Activated CD8-positive, alpha-beta T cell treated with anti-CD3 and anti-CD28 coated beads, Interleukin-2, amount 10 ng/mL, durations not matched to agents 7 days and 5 days (primary cell): ENCODE results near the gene PYGM. TPM values are rescaled to one million over a fixed set of nuclear protein-coding genes. Genes with fewer than 3 reads are reported as not detected.
A peak's percentile ranks its signal among the peaks of the same experiment; 100 is the strongest.

Source experiments
- ATAC-seq: fragments of 150-1000 bp; cut with Tn5 transposase; one replicate; pipeline ENCODE4 v1.10.0; 2021; ENCODE audit warnings: moderate library complexity
- CTCF ChIA-PET: fragments of 350-600 bp; sonication (Branson Sonifier 250); formaldehyde crosslinking; loops from one replicate; lab custom pipeline; 2021; ENCODE audit warnings: antibody characterized with exemption; lab: Charles Lee
- POLR2A ChIA-PET: fragments of 350-600 bp; sonication (Branson Sonifier 250); formaldehyde crosslinking; loops from one replicate; lab custom pipeline; 2021; ENCODE audit warnings: antibody characterized with exemption; lab: Charles Lee
- DNase-seq: peaks from one replicate; pipeline ENCODE4 v3.0.0-alpha.2; 2020
- H3K27ac Mint-ChIP-seq: one replicate; pipeline ENCODE4 v1.8.0; 2021; ENCODE audit warnings: mild to moderate bottlenecking, mixed read lengths
- H3K27me3 Mint-ChIP-seq: one replicate; pipeline ENCODE4 v1.8.0; 2021; ENCODE audit warnings: low read depth, mixed read lengths
- H3K36me3 Mint-ChIP-seq: one replicate; pipeline ENCODE4 v1.8.0; 2021; ENCODE audit warnings: low read depth, mixed read lengths
- H3K4me1 Mint-ChIP-seq: one replicate; pipeline ENCODE4 v1.8.0; 2021; ENCODE audit warnings: low read depth, mixed read lengths
- H3K4me3 Mint-ChIP-seq: one replicate; pipeline ENCODE4 v1.8.0; 2021; ENCODE audit warnings: mild to moderate bottlenecking, mixed read lengths
- H3K9me3 Mint-ChIP-seq: one replicate; pipeline ENCODE4 v1.8.0; 2022; ENCODE audit warnings: mixed read lengths; ENCODE audit not compliant: insufficient read depth
- total RNA-seq, 2 experiments: library from RNA; stranded (reverse); gene quantifications; one replicate each; pipeline ENCODE4 v1.2.3, GENCODE V29; 2021

Gene PYGM
- total RNA-seq, 2 experiments from 2014 or later, result 2.9 to 4.7 TPM

DNA sequence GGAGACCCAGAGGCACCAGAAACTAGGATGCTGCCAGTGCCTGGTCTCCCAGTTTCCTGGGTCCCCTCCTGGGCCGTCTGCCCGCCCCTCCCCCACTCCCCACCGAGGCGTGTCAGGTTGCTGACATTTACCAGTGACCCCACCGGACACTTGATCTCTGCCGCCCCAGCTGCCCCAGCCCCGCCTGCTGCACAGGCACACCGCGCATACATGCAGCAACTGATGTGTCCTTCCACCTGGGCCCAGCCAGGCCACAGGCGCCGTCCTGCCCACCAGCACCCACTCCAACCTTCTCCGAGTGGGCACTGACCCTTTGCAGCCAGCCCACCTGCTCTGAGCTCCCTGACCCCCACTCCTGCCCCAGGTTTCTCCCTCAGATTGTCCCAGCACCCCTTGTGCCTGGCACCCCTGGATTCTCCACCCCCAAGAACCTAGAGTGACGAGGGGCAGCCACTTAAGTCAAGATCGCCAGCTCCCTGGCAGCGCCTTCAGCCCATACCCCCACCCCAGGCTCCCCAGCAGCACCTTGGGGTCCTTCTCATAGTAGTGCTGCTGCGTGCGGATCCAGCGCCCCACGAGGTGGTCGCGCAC lies 548 bp downstream of the PYGM start:
- peaks cover 50% of the 10 kb centered on the region for H3K4me1 Mint-ChIP-seq
- H3K4me3 Mint-ChIP-seq, result no peak overlapping the region
- ChIA-PET POLR2A (interaction anchor here (2.1 to 2.2 kb wide), 2 partner anchors 15 to 19 kb away, joined by 14 to 23 read pairs; partner anchors contain the start of genes RASGRP2 and SF1), CTCF (interaction anchor here (2.3 to 7.4 kb wide), 2 partner anchors 9 to 12 kb away, joined by 6 to 149 read pairs; partner anchors contain the start of gene RASGRP2)
- H3K9me3 Mint-ChIP-seq, result no peaks in the 10 kb centered on the region
- H3K27me3 Mint-ChIP-seq, result no peaks in the 10 kb centered on the region
- no peak for DNase-seq
- H3K36me3 Mint-ChIP-seq, result peaks cover 30% of the 10 kb centered on the region
- ATAC-seq, result no peak
- peak overlapping the region; percentile 64 for H3K27ac Mint-ChIP-seq

GRCh38 chr11:64758330-64759079 lies 1.3 kb downstream of the PYGM start:
- H3K9me3 Mint-ChIP-seq, result no peaks in the 10 kb centered on the region
- CTCF ChIA-PET, result interaction anchor here (2.3 to 7.4 kb wide), 2 partner anchors 9 to 12 kb away, joined by 6 to 149 read pairs; partner anchors contain the start of gene RASGRP2
- DNase-seq (no peak), ATAC-seq (no peak)
- H3K4me3 Mint-ChIP-seq, result no peak overlapping the region
- no peaks in the 10 kb centered on the region for H3K27me3 Mint-ChIP-seq
- peaks cover 42% of the 10 kb centered on the region for H3K4me1 Mint-ChIP-seq
- POLR2A ChIA-PET, result interaction anchor here (1.4 to 2.1 kb wide), 2 partner anchors 11 to 20 kb away, joined by 4 to 14 read pairs; partner anchors contain the start of gene SF1
- no peak overlapping the region for H3K27ac Mint-ChIP-seq
- peaks cover 24% of the 10 kb centered on the region for H3K36me3 Mint-ChIP-seq

DNA sequence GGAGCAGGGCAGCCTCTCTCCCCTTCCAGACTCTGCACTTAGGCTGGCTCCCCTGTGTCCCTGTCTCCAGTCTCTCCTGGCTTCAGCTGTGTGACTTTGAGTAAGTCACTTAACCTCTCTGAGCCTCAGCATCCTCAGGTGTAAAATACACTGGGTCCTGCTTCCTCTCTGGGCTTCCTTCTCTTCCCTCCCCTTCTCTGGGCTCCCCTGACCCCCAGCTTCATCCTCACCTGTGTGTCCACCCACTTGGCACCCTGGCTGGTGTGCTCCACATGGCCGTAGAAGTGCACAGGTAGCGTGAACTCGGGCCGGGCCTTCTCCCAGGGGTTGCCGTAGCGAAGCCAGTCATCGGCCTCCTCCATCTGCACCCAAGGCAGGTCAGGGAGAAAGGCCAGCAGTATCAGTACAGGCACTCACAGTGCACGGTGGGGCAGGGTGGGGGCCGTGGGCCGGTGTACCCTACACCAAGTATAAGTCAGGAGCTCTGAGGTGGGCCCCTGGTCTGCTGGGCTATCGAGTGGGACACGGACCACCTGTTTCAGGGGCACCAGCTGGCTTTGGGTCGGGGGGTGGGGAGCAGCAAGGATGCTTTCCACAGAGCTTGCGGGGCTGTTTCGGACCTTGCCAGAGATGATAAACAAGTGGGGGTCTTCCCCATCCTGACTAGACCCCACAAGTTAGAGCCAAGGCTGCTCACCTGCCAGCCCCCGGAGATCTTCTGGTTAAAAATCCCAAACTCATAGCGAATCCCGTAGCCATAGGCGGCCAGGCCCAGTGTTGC lies 2.0 kb downstream of the PYGM start:
- H3K9me3 Mint-ChIP-seq, result no peaks in the 10 kb centered on the region
- ChIA-PET CTCF (interaction anchor here (1.3 to 2.3 kb wide), 2 partner anchors 10 kb away, joined by 6 read pairs; no protein-coding TSS in a partner anchor), POLR2A (interaction anchor here (0.7 to 1.6 kb wide), 3 partner anchors 10 to 13 kb away, joined by 3 to 4 read pairs (median 4); no protein-coding TSS in a partner anchor)
- ATAC-seq (no peak), DNase-seq (no peak)
- no peaks in the 10 kb centered on the region for H3K27me3 Mint-ChIP-seq
- peaks cover 35% of the 10 kb centered on the region for H3K4me1 Mint-ChIP-seq
- H3K4me3 Mint-ChIP-seq, result no peak overlapping the region
- peak overlapping the region; percentile 26 for H3K27ac Mint-ChIP-seq
- peaks cover 18% of the 10 kb centered on the region for H3K36me3 Mint-ChIP-seq

GRCh38 chr11:64755681-64756361 lies 4.0 kb downstream of the PYGM start:
- no peak for ATAC-seq
- peaks cover 4% of the 10 kb centered on the region for H3K36me3 Mint-ChIP-seq
- H3K9me3 Mint-ChIP-seq, result no peaks in the 10 kb centered on the region
- DNase-seq, result no peak
- no peak overlapping the region for H3K27ac Mint-ChIP-seq
- peaks cover 23% of the 10 kb centered on the region for H3K4me1 Mint-ChIP-seq
- H3K4me3 Mint-ChIP-seq, result no peak overlapping the region
- POLR2A ChIA-PET, result interaction anchor here (0.9 to 1.3 kb wide), 2 partner anchors 11 to 17 kb away, joined by 3 to 5 read pairs; no protein-coding TSS in a partner anchor
- CTCF ChIA-PET, result no interaction called here
- no peaks in the 10 kb centered on the region for H3K27me3 Mint-ChIP-seq

DNA sequence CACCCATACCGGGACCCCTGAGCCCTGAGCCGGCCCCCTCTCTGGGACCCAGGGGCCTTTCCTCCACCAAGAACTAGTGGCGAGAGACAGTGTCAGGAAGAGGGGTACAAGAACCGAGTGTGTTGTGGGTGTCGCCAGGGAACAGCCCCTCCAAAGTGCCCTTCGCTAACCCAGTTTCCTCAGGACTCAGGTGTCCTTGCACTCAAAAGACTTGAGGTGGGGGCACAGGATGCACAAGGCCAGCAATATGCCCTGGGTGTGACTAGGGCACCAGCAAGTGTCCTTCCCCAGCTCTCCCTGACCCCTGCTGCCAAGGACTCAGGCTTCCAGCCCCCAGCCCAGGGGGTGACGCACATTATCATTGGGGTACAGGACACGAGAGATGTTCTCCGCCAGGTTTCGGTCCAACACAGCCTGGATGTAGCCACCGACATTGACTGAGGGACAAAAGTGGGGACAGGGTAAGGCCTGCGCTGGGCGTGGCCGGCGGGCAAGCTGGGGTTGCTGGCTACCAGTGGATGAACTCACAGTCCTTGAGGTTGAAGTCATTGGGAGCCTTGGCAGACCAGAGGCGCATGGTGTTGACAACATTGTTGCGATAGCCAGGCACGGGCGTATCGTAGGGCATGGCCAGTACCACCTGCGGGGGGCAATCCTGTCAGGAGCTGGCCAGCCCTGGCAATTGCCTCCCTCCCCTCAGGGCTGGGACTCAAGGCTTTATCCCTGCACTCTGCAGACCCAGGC lies 4.7 kb downstream of the PYGM start:
- no peaks in the 10 kb centered on the region for H3K9me3 Mint-ChIP-seq
- no peak for DNase-seq
- no peak for ATAC-seq
- H3K4me1 Mint-ChIP-seq, result peaks cover 22% of the 10 kb centered on the region
- ChIA-PET POLR2A (interaction anchor here (0.9 to 1.3 kb wide), 2 partner anchors 10 to 18 kb away, joined by 3 to 5 read pairs; no protein-coding TSS in a partner anchor), CTCF (interaction anchor here (1.1 kb wide), 1 partner anchor 9 kb away, joined by 4 read pairs; no protein-coding TSS in a partner anchor)
- H3K4me3 Mint-ChIP-seq, result no peak overlapping the region
- no peak overlapping the region for H3K27ac Mint-ChIP-seq
- H3K36me3 Mint-ChIP-seq, result peaks cover 6% of the 10 kb centered on the region
- no peaks in the 10 kb centered on the region for H3K27me3 Mint-ChIP-seq

GRCh38 chr11:64754124-64754918 lies 5.5 kb downstream of the PYGM start:
- Mint-ChIP-seq H3K27me3 (no peaks in the 10 kb centered on the region), H3K4me1 (peaks cover 15% of the 10 kb centered on the region), H3K4me3 (no peak overlapping the region), H3K36me3 (peaks cover 8% of the 10 kb centered on the region), H3K27ac (no peak overlapping the region), H3K9me3 (no peaks in the 10 kb centered on the region)
- ChIA-PET CTCF (interaction anchor here (1.1 kb wide), 1 partner anchor 9 kb away, joined by 4 read pairs; no protein-coding TSS in a partner anchor), POLR2A (interaction anchor here (0.5 to 1.3 kb wide), 2 partner anchors 9 to 18 kb away, joined by 3 read pairs; no protein-coding TSS in a partner anchor)
- ATAC-seq, result no peak
- DNase-seq, result no peak

DNA sequence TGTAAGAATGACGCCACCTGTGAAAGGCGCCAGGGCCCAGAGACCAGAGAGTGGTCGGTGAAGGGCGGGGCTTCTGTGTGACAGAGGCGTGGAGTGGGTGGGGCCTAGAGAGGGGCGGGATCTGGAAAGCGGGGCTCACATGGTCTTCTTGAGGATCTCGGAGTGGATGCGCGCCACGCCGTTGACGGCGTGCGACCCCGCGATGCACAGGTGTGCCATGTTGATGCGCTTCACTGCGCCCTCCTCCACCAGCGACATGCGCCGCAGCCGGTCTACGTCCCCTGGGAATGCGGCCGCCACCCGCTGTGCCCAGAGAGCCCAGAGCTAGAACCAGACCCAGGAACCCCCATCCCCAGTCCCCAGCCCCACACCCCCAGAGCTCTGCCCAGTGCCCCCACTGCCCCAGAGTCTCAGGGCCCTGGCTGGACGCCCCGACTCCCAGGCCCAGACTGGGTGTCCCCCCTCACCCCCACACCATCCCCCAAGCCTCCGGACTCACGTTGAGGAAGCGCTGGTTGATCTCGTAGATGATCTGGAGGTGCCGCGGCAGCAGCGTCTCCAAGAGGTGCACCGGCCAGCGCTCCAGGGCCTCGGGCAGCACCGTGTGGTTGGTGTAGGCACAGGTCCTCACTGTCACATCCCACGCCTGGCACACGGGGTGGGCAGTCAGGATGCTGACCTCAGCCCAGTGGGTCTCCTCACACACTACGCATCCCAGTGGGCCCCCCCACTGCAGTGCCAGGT lies 6.2 kb downstream of the PYGM start:
- peaks cover 8% of the 10 kb centered on the region for H3K36me3 Mint-ChIP-seq
- no peaks in the 10 kb centered on the region for H3K27me3 Mint-ChIP-seq
- ChIA-PET POLR2A (interaction anchor here (0.5 to 2.2 kb wide), 2 partner anchors 10 kb away, joined by 3 to 9 read pairs; no protein-coding TSS in a partner anchor), CTCF (interaction anchor here (1.6 kb wide), 1 partner anchor 15 kb away, joined by 3 read pairs; no protein-coding TSS in a partner anchor)
- no peak overlapping the region for H3K4me3 Mint-ChIP-seq
- H3K27ac Mint-ChIP-seq, result peak overlapping the region; percentile 34
- no peaks in the 10 kb centered on the region for H3K9me3 Mint-ChIP-seq
- DNase-seq (no peak), ATAC-seq (no peak)
- H3K4me1 Mint-ChIP-seq, result peaks cover 15% of the 10 kb centered on the region

- no peak overlapping the region for H3K4me3 Mint-ChIP-seq
- peaks cover 10% of the 10 kb centered on the region for H3K36me3 Mint-ChIP-seq
- no peaks in the 10 kb centered on the region for H3K9me3 Mint-ChIP-seq
- peak overlapping the region; percentile 34 for H3K27ac Mint-ChIP-seq
- peaks cover 19% of the 10 kb centered on the region for H3K4me1 Mint-ChIP-seq
- no peaks in the 10 kb centered on the region for H3K27me3 Mint-ChIP-seq
- CTCF ChIA-PET, result interaction anchor here (1.6 to 11.9 kb wide), 2 partner anchors 9 to 15 kb away, joined by 3 to 149 read pairs; partner anchors contain the start of gene PYGM
- DNase-seq, result no peak
- POLR2A ChIA-PET, result interaction anchor here (2.2 kb wide), 1 partner anchor 11 kb away, joined by 9 read pairs; no protein-coding TSS in a partner anchor
- ATAC-seq, result no peak
Measured at GRCh38 chr11:64753019-64753379, 6.8 kb downstream of the PYGM start.
